ENCODE measurements around the gene CEP170.

CEP170 gene

DNA sequence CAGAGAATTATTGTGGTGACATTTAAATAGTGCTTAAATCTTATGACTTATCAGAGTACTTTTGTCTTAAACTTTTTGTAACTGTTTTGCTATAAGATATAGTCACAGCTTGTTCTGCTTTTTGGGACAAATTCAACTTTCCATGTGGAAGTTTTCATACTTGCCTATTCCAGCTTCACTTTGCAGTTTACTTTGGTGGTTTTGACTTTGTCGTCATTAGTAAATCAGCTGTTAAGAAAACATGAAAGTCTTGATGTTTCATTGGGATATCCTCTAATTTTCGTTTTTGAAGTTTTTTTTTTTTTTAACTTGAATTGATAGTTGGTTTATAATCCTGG, 32.0 kb upstream of the CEP170 start:
- H3K9ac ChIP-seq (ENCODE audit: low read length), result no peak overlapping the region
- H3K4me2 ChIP-seq (ENCODE audit: low read length), result no peak overlapping the region
- no peaks in the 10 kb centered on the region for H3F3A ChIP-seq (ENCODE audit: insufficient read depth, low read length)
- H3K9me3 ChIP-seq (ENCODE audit: low read length), result no peaks in the 10 kb centered on the region
- peaks cover 10% of the 10 kb centered on the region; the same call in 1 of the 2 replicates for H3K36me3 ChIP-seq (ENCODE audit: insufficient read depth, low read length)
- no peak overlapping the region for H2AFZ ChIP-seq (ENCODE audit: low read length)
- H3K9me2 ChIP-seq (ENCODE audit: low read depth, low read length), result no peaks in the 10 kb centered on the region
- H3K27ac ChIP-seq (ENCODE audit: low read depth, low read length, poor library complexity, severe bottlenecking), result peak overlapping the region; percentile 29
- no peaks in the 10 kb centered on the region for H3K79me2 ChIP-seq (ENCODE audit: insufficient read depth, low read length)
- no peak overlapping the region for H3K4me3 ChIP-seq (ENCODE audit: low read depth, low read length, poor library complexity, severe bottlenecking)
- no peaks in the 10 kb centered on the region for H4K20me1 ChIP-seq (ENCODE audit: insufficient read depth, low read length)
- H3K4me1 ChIP-seq (ENCODE audit: insufficient read depth, low read length, severe bottlenecking), result peaks cover 26% of the 10 kb centered on the region
- H3K27me3 ChIP-seq (ENCODE audit: insufficient read depth, low read length), result no peaks in the 10 kb centered on the region
- TF ChIP-seq CTCF (IDR thresholded peaks at IDR 0.05; ENCODE audit: low read length) (no peak), EZH2 (IDR thresholded peaks at IDR 0.05; ENCODE audit: borderline replicate concordance, low read length) (no peak)

- no peak overlapping the region for H3K4me3 ChIP-seq (ENCODE audit: low read depth, low read length, poor library complexity, severe bottlenecking)
- H3K4me1 ChIP-seq (ENCODE audit: insufficient read depth, low read length, severe bottlenecking), result peaks cover 26% of the 10 kb centered on the region
- no peaks in the 10 kb centered on the region for H3K27me3 ChIP-seq (ENCODE audit: insufficient read depth, low read length)
- H3K79me2 ChIP-seq (ENCODE audit: insufficient read depth, low read length), result no peaks in the 10 kb centered on the region
- no peak overlapping the region for H2AFZ ChIP-seq (ENCODE audit: low read length)
- H3K9me3 ChIP-seq (ENCODE audit: low read length), result no peaks in the 10 kb centered on the region
- H3K27ac ChIP-seq (ENCODE audit: low read depth, low read length, poor library complexity, severe bottlenecking), result peak overlapping the region; percentile 29
- no peak overlapping the region; the same call in 1 of the 2 replicates for H3K4me2 ChIP-seq (ENCODE audit: low read length)
- H3F3A ChIP-seq (ENCODE audit: insufficient read depth, low read length), result no peaks in the 10 kb centered on the region
- no peak overlapping the region for H3K9ac ChIP-seq (ENCODE audit: low read length)
- no peaks in the 10 kb centered on the region for H3K9me2 ChIP-seq (ENCODE audit: low read depth, low read length)
- H3K36me3 ChIP-seq (ENCODE audit: insufficient read depth, low read length), result peaks cover 10% of the 10 kb centered on the region; the same call in 1 of the 2 replicates
- no peaks in the 10 kb centered on the region for H4K20me1 ChIP-seq (ENCODE audit: insufficient read depth, low read length)
- no peak for TF ChIP-seq CTCF (IDR thresholded peaks at IDR 0.05; ENCODE audit: low read length)
- TF ChIP-seq EZH2 (IDR thresholded peaks at IDR 0.05; ENCODE audit: borderline replicate concordance, low read length), result no peak
These were observed 31.5 kb upstream of the CEP170 start for GRCh38 chr1:243286409-243287122.

DNA sequence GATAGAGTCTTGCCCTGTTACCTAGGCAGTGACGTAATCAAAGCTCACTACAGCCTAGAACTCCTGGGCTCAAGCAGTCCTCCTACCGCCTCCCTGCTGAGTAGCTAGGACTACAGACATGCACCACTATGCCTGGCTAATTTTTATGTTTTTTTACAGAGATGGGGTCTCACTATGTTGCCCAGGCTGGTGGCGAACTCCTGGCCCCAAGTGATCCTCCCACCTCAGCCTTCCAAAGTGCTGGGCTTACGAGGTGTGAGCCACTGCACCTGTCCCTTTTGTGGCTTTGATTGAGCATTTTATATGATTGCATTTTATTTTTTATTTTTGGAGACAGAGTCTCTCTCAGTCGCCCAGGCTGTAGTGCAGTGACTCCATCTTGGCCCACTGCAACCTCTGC, 26.6 kb upstream of the CEP170 start:
- Histone ChIP-seq H3K9me2 (ENCODE audit: low read depth, low read length) (no peaks in the 10 kb centered on the region), H3K36me3 (ENCODE audit: insufficient read depth, low read length) (peaks cover 11% of the 10 kb centered on the region), H3F3A (ENCODE audit: insufficient read depth, low read length) (no peaks in the 10 kb centered on the region), H2AFZ (ENCODE audit: low read length) (no peak overlapping the region), H3K4me2 (ENCODE audit: low read length) (no peak overlapping the region), H3K9ac (ENCODE audit: low read length) (no peak overlapping the region), H3K9me3 (ENCODE audit: low read length) (no peaks in the 10 kb centered on the region), H3K4me3 (ENCODE audit: low read depth, low read length, poor library complexity, severe bottlenecking) (no peak overlapping the region), H3K4me1 (ENCODE audit: insufficient read depth, low read length, severe bottlenecking) (peaks cover 9% of the 10 kb centered on the region), H4K20me1 (ENCODE audit: insufficient read depth, low read length) (no peaks in the 10 kb centered on the region), H3K27ac (ENCODE audit: low read depth, low read length, poor library complexity, severe bottlenecking) (no peak overlapping the region), H3K27me3 (ENCODE audit: insufficient read depth, low read length) (no peaks in the 10 kb centered on the region), H3K79me2 (ENCODE audit: insufficient read depth, low read length) (no peaks in the 10 kb centered on the region)
- TF ChIP-seq CTCF (IDR thresholded peaks at IDR 0.05; ENCODE audit: low read length) (no peak), EZH2 (IDR thresholded peaks at IDR 0.05; ENCODE audit: borderline replicate concordance, low read length) (no peak)
